NOMO-1 treated with dmso at 0.1 percent for 144 hours (cell line): ENCODE results near the gene SPEM1.
A peak's percentile ranks its signal among the peaks of the same experiment; 100 is the strongest.

Experiments used
- DNase-seq: peaks from one replicate; lab custom pipeline; 2025; ENCODE audit not compliant: unreplicated experiment; lab: John Stamatoyannopoulos, UW

The SPEM1 gene, protein sequence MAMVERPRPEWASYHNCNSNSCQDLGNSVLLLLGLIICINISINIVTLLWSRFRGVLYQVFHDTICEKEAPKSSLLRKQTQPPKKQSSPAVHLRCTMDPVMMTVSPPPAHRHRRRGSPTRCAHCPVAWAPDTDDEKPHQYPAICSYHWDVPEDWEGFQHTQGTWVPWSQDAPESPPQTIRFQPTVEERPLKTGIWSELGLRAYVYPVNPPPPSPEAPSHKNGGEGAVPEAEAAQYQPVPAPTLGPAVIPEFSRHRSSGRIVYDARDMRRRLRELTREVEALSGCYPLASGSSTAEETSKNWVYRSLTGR

DNA sequence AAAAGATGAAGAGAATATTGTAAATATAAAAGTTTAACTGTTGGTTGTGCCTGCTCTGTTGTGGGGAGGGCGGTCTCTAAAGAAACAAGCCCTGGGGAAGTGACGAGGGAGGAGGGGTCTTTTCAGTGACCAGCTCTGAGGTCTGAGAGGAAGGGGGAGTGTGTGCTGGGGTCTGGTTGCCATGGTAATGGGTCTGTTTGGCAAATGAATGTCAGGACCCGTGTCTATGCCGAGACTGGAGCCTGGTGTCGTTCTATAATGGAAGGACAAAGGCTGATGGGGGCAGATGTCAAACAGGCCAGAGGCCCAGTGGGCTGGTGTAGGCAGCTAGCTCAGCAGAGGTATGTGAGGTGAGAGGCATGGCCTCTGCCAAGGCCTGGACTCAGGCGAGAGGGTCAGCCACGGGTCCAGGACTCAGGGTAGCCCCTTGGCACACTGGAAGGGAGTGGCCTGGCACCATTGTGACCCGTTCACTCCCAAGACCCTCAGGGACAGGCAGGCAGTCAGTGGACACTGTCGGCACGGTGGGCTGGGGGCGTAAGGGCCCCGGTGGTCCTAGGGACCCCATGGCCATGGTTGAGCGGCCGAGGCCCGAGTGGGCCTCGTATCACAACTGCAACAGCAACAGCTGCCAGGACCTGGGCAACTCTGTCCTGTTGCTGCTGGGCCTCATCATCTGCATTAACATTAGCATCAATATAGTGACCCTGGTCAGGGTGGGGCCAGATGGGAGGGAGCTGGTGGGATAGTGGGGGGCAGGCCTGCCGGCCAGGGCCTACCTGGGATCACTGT is at the start of gene SPEM1:
Gene SPEM1, plus strand, starts transcription at position 506 of the 792 bp plus-strand sequence. Its CDS starts 61 bp downstream, at position 567.
- DNase-seq, result no peak

DNA sequence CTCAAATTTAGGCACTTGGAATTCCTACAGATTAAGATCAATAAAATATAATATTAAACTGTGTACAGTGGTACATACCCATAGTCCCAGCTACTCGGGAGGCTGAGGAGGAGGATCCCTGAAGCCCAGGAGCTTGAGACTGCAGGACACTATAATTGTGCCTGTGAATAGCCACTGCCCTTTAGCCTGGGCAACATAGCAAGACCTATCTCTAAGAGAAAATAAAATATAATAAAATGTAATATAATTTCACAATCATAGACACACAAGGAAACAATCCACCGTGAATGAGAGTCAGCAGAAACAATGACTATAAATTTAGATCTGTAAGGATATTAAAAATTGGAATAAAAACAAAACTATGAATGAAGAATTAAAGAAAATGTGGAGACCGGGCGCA is 49.3 kb upstream of the SPEM1 start:
- no peak for DNase-seq

DNA sequence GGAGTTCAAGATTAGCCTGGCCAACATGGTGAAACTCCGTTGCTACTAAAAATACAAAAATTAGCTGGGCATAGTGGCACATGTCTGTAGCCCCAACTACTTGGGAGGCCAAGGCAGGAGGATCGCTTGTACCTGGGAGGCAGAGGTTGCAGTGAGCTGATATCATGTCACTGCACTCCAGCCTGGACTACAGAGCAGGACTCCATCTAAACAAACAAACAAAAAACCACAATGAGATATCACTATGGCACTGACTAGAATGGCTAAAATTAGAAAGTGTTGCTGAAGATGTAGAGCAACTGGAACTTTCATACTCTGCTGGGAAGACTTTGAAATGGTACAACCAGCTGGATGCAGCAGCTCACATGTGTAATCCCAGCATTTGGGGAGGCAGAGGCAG is 45.8 kb upstream of the SPEM1 start:
- no peak for DNase-seq

DNA sequence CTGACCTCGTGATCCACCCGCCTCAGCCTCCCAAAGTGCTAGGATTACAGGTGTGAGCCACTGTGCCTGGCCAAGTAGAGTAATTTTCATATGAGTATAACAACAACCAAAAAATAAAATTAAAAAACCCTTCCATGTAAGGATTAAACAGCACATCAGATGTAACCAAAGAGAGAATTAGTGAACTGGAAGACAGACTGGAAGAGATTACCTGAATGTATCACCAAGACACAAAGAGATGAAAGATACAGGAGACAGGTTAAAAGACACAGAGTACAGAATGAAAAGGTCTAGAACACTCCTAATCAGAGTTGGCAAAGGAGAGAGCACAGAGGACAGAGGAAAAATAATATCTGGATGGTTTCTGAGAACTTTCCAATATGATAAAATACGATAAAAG is 41.0 kb upstream of the SPEM1 start:
- no peak for DNase-seq

DNA sequence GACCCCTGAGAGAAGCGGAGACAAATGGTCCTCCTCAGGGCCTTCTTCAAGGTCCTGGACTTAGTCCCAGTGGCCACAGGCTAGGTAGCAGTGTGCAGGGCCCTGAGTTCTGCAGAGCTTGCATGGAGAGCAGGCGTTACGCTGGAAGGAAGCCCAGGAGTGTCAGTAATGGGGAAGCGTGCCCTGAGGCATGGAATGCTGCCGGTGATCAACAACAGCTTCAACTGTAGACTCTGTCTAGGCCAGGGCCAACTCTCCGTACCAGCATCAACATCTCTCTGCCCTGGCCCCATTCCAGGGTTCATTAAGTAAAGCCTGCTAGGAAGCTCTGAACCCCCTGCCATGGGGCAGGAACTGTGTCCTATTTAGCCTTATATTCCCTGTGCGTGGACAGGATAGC is 39.8 kb upstream of the SPEM1 start:
- no peak for DNase-seq

DNA sequence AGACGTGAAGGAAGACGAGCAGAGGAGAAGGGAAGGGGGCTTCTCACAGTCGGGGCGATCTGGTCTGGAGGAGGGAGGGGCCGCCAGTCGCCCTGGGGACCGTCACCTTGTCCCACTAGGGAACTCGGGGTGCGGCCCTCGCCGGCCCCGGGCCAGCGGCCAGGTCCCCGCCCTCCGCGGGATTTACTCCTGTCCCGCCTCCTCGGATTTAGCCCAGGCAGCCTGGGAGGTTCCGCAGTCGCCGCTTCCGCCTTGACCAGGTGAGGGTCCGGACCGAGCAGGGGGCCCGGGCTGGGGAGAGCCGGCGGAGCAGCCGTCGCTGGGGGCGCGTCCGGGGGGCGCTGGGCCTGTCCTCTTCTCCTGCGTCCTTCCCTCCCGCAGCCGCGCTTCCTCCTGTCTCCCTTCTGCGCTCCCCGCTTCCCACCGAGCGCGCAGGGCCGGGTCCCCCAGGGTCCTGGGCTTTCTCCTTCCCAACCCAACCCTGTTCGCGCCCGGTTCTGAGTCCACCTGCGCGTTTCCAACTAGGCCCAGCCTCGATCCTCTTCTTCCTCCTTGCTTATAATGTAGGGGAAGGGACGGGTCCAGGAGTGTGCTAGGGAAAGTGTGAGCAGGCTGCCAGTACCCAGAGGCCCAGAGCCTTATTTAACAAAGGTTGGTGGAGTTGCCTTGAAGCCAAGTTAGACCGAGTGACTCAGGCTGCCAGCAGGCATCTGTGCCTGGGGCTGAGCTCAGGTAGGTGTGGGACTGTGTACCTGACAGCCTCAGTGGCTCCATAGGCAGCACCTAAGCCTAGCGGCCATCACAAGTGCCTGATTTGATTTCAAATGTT is 39.1 kb upstream of the SPEM1 start, which contains the start of gene TNK1:
Gene TNK1, plus strand, starts transcription at position 235 of the 829 bp plus-strand sequence. CDS start 1,838 bp downstream, outside the sequence.
- DNase-seq, result no peak

DNA sequence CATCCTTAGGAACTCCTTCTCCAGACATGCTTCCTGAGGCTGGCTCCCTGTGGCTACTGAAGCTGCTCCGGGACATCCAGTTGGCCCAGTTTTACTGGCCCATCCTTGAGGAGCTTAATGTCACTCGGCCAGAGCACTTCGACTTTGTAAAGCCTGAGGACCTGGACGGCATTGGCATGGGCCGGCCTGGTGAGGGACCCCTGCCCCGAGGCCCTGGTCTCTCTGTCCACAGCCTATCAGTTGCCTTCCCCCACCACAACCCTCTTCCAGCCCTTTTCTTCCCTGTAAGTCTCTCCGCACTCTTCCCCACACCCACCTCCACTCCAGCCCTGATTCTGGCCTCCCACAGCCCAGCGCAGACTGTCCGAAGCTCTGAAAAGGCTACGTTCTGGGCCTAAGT is 37.2 kb upstream of the SPEM1 start:
- DNase-seq, result no peak

DNA sequence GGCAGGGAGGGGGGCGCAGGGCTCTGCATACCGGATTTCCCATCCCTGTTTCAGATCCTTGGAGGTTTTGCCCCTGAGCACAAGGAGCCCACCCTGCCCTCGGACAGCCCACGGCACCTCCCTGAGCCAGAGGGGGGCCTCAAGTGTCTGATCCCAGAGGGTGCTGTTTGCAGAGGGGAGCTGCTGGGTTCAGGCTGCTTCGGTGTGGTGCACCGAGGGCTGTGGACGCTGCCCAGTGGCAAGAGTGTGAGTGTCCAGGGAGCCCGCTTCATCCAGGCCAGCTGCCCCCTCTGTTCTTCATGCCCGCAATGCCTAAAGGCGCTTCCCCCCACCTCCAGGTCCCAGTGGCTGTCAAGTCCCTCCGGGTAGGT is 36.8 kb upstream of the SPEM1 start:
- no peak for DNase-seq

DNA sequence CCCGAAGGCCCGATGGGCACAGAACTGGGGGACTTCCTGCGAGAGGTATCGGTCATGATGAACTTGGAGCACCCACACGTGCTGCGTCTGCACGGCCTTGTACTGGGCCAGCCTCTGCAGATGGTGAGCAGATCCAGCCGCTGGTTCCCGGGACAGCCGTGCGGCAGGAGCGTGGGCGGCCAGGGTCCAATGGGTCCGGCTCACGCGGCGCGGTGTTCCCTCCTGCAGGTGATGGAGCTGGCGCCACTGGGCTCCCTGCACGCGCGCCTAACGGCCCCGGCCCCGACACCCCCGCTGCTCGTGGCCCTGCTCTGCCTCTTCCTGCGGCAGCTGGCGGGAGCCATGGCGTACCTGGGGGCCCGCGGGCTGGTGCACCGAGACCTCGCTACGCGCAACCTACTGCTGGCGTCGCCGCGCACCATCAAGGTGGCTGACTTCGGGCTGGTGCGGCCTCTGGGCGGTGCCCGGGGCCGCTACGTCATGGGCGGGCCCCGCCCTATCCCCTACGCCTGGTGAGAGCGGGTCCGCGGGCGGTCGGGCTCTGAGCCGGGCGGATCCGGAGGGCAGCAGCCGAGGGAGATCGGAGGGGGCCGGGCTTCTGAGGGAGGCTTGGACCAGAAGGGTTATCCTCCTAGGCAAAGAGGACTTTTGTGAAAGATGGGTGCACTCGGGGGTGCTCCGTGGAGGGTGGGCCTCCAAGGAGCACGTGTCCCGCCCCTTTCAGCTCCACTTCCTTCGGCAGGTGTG is 36.2 kb upstream of the SPEM1 start:
- DNase-seq, result no peak

DNA sequence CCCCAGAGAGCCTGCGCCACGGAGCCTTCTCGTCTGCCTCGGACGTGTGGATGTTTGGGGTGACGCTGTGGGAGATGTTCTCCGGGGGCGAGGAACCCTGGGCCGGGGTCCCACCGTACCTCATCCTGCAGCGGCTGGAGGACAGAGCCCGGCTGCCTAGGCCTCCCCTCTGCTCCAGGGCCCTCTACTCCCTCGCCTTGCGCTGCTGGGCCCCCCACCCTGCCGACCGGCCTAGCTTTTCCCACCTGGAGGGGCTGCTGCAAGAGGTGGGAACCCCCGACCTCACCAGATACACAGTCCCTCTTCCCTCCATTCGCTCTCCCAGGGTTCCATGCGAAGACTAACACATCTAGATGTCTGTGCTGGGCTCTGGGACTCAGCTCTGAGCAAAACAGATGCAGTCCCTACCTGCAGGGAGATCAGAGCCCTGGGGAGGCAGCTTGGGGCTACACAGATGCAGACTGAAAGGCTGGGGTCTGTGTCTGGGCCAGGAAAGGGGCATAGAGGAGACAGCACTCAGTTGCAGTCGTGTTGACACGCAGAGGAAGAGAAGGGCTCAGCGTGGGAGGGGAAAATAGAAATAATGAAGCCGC is 35.5 kb upstream of the SPEM1 start:
- DNase-seq, result no peak

DNA sequence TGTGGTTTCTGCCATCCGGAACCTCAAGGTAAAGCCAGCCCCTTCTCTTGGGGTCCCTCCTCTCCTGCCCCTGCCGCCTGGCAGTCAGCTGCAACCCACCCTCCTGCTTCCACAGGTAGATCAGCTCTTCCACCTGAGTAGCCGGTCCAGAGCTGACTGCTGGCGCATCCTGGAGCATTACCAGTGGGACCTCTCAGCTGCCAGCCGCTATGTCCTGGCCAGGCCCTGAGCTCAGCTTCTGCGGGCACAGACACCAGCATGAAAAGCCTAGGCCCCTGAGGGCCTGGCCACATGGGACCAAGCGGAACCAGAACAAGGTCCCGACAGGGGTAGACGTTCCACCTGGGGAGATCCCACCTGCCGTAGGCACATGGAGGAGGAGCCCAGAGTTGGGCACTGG is 31.3 kb upstream of the SPEM1 start:
- no peak for DNase-seq

DNA sequence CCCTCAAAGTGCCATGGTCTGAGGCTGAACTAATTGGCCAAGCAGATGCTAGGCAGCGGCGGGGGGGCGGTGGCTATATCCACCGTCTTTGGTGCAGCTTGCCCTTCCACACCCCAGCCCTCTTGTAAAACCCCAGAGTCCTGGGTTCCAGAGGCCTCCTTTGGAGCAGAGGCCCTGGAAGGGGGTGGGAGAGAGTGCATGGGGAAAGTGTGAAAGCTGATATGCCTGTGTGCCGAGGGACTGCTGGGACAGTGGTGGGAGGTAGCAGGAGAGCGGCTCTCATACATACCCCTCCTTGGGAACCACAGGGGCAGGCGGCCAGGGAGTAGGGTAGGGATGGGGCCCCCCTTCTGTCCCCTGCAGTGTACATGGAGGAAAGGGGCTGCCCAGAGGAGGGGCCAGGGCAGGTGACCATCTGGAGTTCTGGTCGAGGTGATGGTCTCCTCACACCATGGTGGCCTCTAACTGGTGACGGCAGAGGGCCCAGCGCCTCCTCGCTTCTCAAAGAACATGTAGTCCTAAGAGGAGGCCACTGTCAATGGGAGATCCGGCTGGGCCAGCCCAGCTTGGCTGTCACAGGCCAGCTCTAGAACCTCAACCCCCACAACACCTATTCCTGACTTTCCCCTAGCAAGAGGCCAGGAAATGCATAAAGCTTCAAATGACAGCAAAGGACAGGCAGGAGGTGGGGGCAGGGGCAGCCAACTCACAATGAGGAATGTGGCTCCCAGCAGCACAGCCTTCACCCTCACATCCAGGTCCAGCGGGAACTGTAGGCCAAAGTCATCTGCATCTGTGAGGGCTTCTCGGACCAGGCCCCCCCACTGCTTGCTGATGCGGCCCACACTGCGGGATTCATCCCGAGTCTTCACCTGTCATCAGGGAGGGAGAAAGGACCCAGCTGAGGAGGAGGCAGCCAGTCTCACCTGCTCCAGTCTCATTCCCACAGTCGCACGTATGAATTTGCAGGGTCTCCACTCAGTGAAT is 29.9 kb upstream of the SPEM1 start:
- no peak for DNase-seq

DNA sequence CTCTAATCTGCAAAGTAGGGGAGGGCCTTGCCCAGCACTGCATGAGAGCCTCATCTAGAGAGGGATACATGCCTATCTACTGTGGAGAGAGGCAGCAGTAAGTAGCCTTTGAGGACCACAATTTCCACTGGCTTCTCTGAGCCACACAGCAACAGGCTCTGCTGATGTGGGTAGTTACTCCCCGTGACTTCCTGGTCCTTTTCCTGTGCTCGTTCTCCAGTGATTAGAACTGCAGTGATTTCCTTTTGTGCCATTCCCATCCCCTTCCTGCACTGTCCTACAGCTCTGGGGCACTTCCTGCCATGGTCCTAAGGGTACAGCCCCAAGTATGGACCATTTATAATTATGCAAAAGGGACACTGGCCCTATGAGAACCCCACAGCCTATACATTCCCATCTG is 28.8 kb upstream of the SPEM1 start:
- DNase-seq, result no peak

DNA sequence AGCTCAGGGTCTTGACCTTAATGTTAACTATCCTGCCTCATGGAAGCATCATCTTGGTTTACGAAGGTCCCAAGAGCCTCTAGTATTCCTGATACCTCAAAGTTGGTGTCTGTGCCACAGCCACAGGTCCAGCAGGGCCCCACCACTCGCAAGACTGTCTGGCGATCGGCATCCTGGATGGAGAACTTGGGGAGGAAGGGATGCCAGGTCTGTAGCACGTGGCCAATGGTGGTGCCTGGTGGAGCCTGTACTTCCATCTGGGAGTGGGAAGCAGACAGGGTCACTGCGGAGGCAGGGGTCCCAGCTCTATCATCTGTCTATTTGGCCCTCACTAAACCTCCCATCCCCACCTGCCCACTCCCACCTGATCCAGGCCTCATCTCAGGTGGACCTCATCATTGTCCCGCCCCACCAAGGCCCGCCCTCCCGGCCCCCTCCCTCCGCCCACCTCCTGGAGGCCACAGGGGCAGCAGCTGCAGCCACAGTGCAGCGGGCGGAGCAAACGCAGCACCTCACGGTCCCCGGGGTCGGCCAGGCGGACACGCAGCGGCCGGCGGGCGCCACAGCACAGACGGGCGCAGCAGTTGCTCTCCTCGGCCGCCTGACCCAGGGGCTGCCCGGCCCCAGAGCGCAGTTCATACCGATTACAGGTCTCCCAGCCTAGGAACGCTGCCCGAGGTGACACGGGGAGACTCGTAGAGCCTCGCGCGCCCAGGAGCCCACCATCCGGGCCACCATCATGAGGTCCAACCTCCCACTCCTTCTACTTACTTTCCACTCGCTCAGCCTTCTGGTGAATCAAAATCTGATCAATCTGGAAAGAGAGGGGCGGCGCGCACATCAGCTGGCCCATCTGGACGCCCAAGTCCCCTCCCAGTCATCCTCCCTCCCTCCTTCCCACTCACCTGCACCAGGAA is 27.2 kb upstream of the SPEM1 start:
- no peak for DNase-seq

DNA sequence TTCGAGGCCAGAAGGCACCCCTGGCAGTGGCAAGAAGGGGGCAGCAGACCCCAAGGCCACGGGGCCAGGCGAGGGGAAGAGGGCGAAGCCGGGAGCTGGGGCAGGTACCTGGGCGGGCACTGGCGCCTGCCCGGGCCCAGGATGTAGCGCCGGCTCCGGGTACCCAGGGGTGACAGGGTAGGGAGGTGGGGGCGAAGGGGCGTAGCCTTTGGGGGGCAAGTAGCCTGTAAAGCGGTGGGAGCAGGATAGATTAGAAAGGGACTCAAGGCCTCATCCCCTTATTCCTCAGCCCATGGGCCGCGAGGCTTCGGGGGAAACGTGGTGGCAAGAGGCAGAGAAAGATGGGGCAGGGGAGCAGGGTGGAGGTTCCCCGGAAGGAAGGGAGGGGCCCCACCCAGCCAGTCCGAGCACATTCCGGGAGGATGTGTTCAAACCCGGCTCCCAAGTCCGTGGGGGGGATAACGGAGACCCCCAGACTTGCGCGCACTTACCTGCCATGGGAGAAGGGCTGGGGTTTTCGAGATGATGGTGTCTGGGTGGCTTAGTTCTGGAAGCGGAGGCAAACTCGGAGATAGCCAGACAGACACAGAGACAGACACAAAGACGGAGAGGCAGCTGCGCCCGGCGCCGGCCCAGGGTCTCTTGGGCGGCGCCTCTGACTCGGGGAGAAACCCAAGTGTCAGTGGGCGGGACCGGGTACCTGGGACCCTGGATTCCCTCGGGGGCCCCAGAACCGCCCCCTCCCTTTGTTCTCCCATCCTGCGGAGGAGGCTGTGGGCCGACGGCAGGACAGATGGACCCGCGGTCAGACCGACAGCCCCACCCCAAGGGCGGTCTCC is 26.3 kb upstream of the SPEM1 start:
- DNase-seq, result no peak

DNA sequence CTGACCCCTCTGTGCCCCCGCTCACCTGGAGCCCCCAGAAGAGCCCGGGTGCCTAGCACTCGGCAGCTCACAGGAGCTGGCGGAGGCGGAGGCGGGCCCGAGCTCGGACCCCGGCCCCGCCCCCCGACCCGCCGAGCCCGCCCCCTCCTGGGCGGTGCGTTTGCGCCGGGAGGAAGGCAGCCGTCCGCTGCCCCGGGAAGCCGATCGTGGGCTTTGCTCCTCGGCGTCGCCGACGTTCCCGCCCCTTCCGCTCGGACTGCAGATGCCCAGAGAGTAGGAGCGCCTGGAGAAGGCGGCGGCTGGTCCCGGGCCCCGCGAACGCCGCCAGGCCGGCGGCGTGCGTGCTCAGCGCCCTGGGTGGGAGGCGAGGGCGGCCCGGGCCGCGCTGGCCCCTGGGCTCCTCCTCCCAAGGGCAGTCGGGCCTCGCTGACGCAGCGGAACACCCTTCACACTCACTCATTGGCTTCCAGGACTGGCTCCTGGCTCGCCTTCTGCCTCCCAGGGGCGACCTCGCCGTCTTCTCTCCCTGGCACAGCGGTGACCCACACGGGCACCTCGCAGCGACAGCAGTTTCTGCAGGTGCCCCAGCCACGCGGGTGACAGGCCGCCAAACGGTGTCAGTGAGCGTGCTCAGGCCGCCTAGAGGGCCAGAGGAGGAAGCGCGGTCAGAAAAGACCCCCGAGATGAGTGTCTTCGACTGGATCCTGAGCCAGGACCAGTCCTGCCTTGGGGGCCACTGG is 25.5 kb upstream of the SPEM1 start, which contains the start of gene PLSCR3:
Gene PLSCR3, minus strand, starts transcription at position 74 of the 740 bp plus-strand sequence. CDS start 415 bp downstream, outside the sequence.
- peak; percentile 64 for DNase-seq

DNA sequence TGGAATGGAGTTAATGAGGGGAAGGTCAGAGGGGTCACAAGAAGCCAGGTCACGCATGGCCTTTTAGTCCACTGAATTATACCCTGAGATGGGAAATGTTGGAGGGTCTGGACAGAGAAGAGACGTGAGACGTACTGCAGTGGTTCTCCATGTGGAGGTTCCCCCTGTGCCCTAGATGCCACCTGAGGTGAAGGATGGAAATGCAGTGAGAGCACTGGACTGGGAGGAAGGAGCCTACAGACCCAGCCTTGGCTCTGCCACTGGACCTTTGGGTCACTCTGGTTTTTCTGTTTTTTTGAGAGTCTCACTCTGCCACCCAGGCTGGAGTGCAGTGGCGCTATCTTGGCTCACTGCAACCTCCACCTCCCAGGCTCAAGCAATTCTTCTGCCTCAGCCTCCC is 24.0 kb upstream of the SPEM1 start:
- DNase-seq, result no peak
